ENCODE data around the gene SLC25A21.

The SLC25A21 gene

DNA sequence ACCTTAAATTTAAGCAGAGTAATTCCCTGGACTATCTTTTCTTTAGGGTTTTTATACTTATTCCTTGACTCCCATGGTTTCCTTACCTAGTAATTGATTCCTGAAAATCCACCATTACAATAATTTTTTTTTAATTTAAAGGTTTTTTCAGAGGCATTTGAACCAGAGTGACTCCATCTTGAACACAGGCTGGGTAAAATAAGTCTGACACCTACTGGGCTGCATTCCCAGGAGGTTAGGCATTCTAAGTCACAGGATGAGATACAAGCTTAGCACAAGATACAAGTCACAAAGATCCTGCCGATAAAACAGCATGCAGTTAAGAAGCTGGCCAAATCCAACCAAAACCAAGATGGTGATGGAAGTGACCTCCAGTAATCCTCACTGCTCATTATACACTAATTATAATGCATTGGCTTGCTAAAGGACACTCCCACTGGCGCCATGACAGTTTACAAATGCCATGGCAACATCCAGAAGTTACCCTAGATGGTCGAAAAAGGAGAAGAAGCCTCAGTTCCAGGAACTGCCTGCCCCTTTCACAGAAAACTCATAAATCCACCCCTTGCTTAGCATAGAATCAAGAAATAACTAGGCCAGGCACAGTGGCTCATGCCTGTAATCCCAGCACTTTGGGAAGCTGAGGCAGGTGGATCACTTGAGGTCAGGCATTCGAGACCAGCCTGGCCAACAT, 53.6 kb downstream of the SLC25A21 start:
- Histone ChIP-seq H3F3A (ENCODE audit: control insufficient read depth, insufficient read depth) (no peaks in the 10 kb centered on the region), H3K36me3 (ENCODE audit: control insufficient read depth, low read length) (no peaks in the 10 kb centered on the region), H3K4me3 (ENCODE audit: low read length) (no peak overlapping the region), H3K9me3 (ENCODE audit: control insufficient read depth, insufficient read depth, low read length) (no peaks in the 10 kb centered on the region; the same call in 1 of the 2 replicates), H3K4me1 (ENCODE audit: control insufficient read depth, low read length) (no peaks in the 10 kb centered on the region), H3K4me2 (ENCODE audit: low read length) (no peak overlapping the region), H3K27me3 (ENCODE audit: control insufficient read depth, low read length) (no peaks in the 10 kb centered on the region), H3K9me2 (replicated peaks; ENCODE audit: control insufficient read depth, low read length) (no peaks in the 10 kb centered on the region), H3K79me2 (ENCODE audit: control insufficient read depth, low read length) (no peaks in the 10 kb centered on the region), H4K20me1 (ENCODE audit: control insufficient read depth, insufficient read depth, low read depth, low read length) (no peaks in the 10 kb centered on the region), H3K27ac (ENCODE audit: low read depth, low read length) (no peak overlapping the region)
- no peak for TF ChIP-seq EZH2phosphoT487 (IDR thresholded peaks at IDR 0.05; ENCODE audit: borderline replicate concordance, low read length)
- TF ChIP-seq, protein P1, sequence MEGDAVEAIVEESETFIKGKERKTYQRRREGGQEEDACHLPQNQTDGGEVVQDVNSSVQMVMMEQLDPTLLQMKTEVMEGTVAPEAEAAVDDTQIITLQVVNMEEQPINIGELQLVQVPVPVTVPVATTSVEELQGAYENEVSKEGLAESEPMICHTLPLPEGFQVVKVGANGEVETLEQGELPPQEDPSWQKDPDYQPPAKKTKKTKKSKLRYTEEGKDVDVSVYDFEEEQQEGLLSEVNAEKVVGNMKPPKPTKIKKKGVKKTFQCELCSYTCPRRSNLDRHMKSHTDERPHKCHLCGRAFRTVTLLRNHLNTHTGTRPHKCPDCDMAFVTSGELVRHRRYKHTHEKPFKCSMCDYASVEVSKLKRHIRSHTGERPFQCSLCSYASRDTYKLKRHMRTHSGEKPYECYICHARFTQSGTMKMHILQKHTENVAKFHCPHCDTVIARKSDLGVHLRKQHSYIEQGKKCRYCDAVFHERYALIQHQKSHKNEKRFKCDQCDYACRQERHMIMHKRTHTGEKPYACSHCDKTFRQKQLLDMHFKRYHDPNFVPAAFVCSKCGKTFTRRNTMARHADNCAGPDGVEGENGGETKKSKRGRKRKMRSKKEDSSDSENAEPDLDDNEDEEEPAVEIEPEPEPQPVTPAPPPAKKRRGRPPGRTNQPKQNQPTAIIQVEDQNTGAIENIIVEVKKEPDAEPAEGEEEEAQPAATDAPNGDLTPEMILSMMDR (IDR thresholded peaks at IDR 0.05; ENCODE audit: low read depth, low read length, poor library complexity, severe bottlenecking), result no peak

DNA sequence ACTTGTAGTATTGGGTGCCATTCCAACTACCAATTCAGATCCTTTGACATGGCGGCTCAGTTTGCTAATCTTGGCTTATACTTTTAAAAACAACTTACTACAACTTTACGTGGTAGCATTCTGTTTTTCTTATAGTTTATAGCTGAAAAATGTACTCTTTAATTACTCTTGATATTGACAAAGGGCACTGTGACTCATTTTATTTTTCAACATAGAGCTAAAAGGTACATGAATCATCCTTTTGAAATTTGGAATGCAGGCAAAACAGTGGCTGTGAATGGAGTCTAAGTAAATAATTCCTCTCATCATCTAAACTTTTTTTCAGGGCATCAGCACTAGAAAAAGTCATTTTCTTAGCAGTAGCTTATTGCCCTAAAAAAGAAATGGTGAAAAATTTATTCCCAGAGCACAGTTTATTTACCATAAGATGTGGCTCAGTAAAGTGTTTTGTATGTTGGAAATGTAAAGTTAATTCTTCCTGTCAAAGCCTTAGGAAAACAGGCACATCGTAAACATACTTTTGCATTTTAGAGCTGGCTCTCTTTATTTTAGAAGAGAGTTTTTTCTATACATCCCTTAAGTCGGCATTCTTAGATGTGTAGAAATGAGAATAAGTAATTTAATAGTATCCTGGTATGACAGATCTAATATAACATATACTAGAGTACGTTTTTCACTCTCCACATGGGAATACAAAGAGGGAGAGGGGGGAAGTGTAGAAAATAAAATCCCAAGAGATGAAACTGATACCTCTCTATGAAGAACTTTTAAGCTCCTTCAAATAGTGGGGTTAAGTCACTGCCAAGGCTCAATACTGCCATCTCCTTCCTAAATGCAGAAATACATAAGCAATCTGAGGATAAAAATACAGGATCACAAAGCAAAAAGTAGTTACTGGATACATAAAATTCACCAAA, 55.2 kb downstream of the SLC25A21 start:
- Histone ChIP-seq H4K20me1 (ENCODE audit: control insufficient read depth, insufficient read depth, low read depth, low read length) (no peaks in the 10 kb centered on the region), H3K79me2 (ENCODE audit: control insufficient read depth, low read length) (no peaks in the 10 kb centered on the region), H3K4me3 (ENCODE audit: low read length) (no peak overlapping the region), H3K36me3 (ENCODE audit: control insufficient read depth, low read length) (no peaks in the 10 kb centered on the region), H3K27me3 (ENCODE audit: control insufficient read depth, low read length) (no peaks in the 10 kb centered on the region), H3K9me3 (ENCODE audit: control insufficient read depth, insufficient read depth, low read length) (no peaks in the 10 kb centered on the region; the same call in 1 of the 2 replicates), H3K4me1 (ENCODE audit: control insufficient read depth, low read length) (no peaks in the 10 kb centered on the region), H3K27ac (ENCODE audit: low read depth, low read length) (no peak overlapping the region), H3K4me2 (ENCODE audit: low read length) (no peak overlapping the region), H3K9me2 (replicated peaks; ENCODE audit: control insufficient read depth, low read length) (no peaks in the 10 kb centered on the region), H3F3A (ENCODE audit: control insufficient read depth, insufficient read depth) (no peaks in the 10 kb centered on the region)
- TF ChIP-seq EZH2phosphoT487 (IDR thresholded peaks at IDR 0.05; ENCODE audit: borderline replicate concordance, low read length), result no peak
- TF ChIP-seq, protein P1 (IDR thresholded peaks at IDR 0.05; ENCODE audit: low read depth, low read length, poor library complexity, severe bottlenecking), result no peak

DNA sequence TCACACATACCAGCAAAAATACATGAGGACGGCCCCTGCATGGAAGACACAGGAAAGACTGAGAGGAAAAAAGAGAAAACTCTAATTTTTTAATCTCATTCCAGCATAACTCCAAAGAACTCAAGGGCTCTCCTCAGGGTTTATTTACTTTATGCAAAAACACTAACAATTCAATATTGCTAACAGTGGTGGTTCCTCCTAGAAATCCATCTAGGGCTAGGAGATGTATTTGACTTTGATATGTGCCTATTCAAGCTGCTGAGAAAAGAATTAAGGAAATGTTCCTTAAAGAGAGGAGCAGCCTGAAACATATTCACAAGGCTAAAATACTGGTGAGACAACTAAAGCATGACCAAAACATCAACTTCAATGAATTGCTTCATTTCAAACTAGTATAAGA, 57.0 kb downstream of the SLC25A21 start:
- TF ChIP-seq EZH2phosphoT487 (IDR thresholded peaks at IDR 0.05; ENCODE audit: borderline replicate concordance, low read length), result no peak
- TF ChIP-seq, protein P1 (IDR thresholded peaks at IDR 0.05; ENCODE audit: low read depth, low read length, poor library complexity, severe bottlenecking), result no peak

More for the DNA sequence above, 57.0 kb downstream of the SLC25A21 start:
- no peak overlapping the region for H3K27ac ChIP-seq (ENCODE audit: low read depth, low read length)
- no peaks in the 10 kb centered on the region for H3F3A ChIP-seq (ENCODE audit: control insufficient read depth, insufficient read depth)
- H3K79me2 ChIP-seq (ENCODE audit: control insufficient read depth, low read length), result no peaks in the 10 kb centered on the region
- H3K4me1 ChIP-seq (ENCODE audit: control insufficient read depth, low read length), result no peaks in the 10 kb centered on the region
- H3K36me3 ChIP-seq (ENCODE audit: control insufficient read depth, low read length), result no peaks in the 10 kb centered on the region
- H4K20me1 ChIP-seq (ENCODE audit: control insufficient read depth, insufficient read depth, low read depth, low read length), result no peaks in the 10 kb centered on the region
- H3K9me2 ChIP-seq (replicated peaks; ENCODE audit: control insufficient read depth, low read length), result no peaks in the 10 kb centered on the region
- H3K4me2 ChIP-seq (ENCODE audit: low read length), result no peak overlapping the region
- no peak overlapping the region for H3K4me3 ChIP-seq (ENCODE audit: low read length)
- no peaks in the 10 kb centered on the region for H3K27me3 ChIP-seq (ENCODE audit: control insufficient read depth, low read length)
- H3K9me3 ChIP-seq (ENCODE audit: control insufficient read depth, insufficient read depth, low read length), result no peaks in the 10 kb centered on the region; the same call in 1 of the 2 replicates

All from DOHH2 (cell line).